Prostate gland (tissue), 2 donors: ENCODE data around the gene ZBTB8B.

Source experiments
- CTCF ChIP-seq, 4 experiments: fragments of 200-600 bp in 2 of 4; fragments of 450-650 bp in 2 of 4; sonication (generic) in 2 of 4; IDR thresholded peaks; 1 replicate in 3 of 4; 2 replicates in 1 of 4; pipeline ENCODE4 v1.5.1; 2016 to 2019; ENCODE audit warnings: antibody characterized with exemption in 4 of 4, mild to moderate bottlenecking in 2 of 4, moderate library complexity in 2 of 4
- POLR2A ChIP-seq: fragments of 450-650 bp; IDR thresholded peaks from one replicate; pipeline ENCODE4 v1.6.1; 2016; ENCODE audit warnings: antibody characterized with exemption, mild to moderate bottlenecking

DNA sequence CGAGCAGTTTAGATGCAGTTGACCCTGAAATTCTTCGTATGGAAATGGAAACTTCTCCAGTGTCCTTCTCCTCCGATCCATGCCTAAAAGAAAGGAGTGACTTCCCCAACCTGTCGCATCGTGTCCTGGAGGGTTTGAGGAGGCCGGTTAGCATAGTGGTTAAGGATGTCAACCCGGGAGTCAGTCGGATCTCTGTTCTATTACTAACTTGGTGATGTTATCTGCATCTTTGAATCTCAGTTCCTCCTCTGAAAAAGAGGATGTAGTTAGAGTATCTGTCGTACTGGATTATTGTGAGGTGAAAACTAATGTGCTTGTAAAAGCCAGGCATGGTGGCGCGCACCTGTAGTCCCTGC, 684 bp downstream of the ZBTB8B start:
- TF ChIP-seq CTCF (IDR thresholded peaks at IDR 0.05) = no peak
- no peak for TF ChIP-seq POLR2A
